Neutrophil (primary cell): ENCODE results near the gene SH3PXD2B.
"Not testable (repeated sequence)": the region's sequence is repeated elsewhere in the genome, so short reads cannot be mapped to it uniquely, and the experiment has no call there.

ENCODE experiments used
- H3K27ac ChIP-seq: fragments of 200-600 bp; sonication (generic); 2 replicates; pipeline ENCODE4 v1.5.1; 2016; ENCODE audit warnings: mild to moderate bottlenecking, moderate library complexity
- H3K27me3 ChIP-seq: fragments of 200-600 bp; sonication (generic); 2 replicates; pipeline ENCODE4 v1.6.0; 2016; ENCODE audit warnings: mild to moderate bottlenecking
- H3K36me3 ChIP-seq: fragments of 200-600 bp; sonication (generic); 2 replicates; pipeline ENCODE4 v1.5.1; 2017
- H3K4me1 ChIP-seq, 2 experiments: fragments of 200-600 bp in 1 of 2; sonication (generic) in 1 of 2; 1 replicate in 1 of 2; 2 replicates in 1 of 2; pipeline versions ENCODE4 v1.5.1 to v1.6.1; 2013 to 2016; ENCODE audit warnings: low read depth in 1 of 2, low read length in 1 of 2, mild to moderate bottlenecking in 1 of 2, moderate library complexity in 1 of 2; ENCODE audit not compliant: control insufficient read depth in 1 of 2, insufficient read depth in 1 of 2
- H3K4me3 ChIP-seq, 2 experiments: fragments of 200-600 bp in 1 of 2; sonication (generic) in 1 of 2; 1 replicate in 1 of 2; 2 replicates in 1 of 2; pipeline ENCODE4 v1.5.1; 2013 to 2016; ENCODE audit warnings: low read depth in 1 of 2, low read length in 1 of 2, mild to moderate bottlenecking in 1 of 2, moderate library complexity in 1 of 2
- H3K9me3 ChIP-seq: fragments of 200-600 bp; sonication (generic); 2 replicates; pipeline ENCODE4 v1.5.1; 2016
- TF ChIP-seq, protein P1 (sequence below): fragments of 200-600 bp; sonication (generic); IDR thresholded peaks from 2 replicates; pipeline ENCODE4 v1.5.1; 2016; ENCODE audit warnings: antibody characterized with exemption

Gene SH3PXD2B

DNA sequence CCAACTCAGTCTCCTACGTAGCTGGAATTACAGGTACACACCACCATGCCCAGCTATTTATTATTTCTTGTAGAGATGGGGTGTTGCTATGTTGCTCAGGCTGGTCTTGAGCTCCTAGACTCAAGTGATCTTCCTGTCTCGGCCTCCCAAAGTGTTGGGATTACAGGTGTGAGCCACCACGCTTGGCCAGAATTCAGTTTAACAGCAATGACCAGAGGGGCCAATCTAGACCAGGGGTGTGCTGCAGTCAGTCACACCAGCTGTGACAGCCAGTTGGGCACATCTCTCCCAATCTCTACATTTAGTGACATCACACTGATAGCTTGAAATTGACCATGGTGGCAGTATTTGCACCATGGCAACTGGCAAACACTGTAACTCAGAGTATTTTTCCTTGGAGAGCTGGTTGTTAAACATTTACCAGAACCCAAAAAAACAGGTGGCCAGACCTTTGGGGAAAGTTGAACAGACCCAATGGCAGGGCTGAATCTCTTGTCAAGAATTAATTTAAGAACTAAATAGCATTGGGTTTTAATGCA lies 103.0 kb downstream of the SH3PXD2B start:
- Histone ChIP-seq H3K9me3 (no peaks in the 10 kb centered on the region), H3K4me1 (peaks cover 5 to 7% of the 10 kb centered on the region in 2 experiments), H3K27ac (no peak overlapping the region), H3K27me3 (no peaks in the 10 kb centered on the region), H3K36me3 (no peaks in the 10 kb centered on the region), H3K4me3 (no peak overlapping the region)
- TF ChIP-seq, protein P1, sequence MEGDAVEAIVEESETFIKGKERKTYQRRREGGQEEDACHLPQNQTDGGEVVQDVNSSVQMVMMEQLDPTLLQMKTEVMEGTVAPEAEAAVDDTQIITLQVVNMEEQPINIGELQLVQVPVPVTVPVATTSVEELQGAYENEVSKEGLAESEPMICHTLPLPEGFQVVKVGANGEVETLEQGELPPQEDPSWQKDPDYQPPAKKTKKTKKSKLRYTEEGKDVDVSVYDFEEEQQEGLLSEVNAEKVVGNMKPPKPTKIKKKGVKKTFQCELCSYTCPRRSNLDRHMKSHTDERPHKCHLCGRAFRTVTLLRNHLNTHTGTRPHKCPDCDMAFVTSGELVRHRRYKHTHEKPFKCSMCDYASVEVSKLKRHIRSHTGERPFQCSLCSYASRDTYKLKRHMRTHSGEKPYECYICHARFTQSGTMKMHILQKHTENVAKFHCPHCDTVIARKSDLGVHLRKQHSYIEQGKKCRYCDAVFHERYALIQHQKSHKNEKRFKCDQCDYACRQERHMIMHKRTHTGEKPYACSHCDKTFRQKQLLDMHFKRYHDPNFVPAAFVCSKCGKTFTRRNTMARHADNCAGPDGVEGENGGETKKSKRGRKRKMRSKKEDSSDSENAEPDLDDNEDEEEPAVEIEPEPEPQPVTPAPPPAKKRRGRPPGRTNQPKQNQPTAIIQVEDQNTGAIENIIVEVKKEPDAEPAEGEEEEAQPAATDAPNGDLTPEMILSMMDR: no peak

DNA sequence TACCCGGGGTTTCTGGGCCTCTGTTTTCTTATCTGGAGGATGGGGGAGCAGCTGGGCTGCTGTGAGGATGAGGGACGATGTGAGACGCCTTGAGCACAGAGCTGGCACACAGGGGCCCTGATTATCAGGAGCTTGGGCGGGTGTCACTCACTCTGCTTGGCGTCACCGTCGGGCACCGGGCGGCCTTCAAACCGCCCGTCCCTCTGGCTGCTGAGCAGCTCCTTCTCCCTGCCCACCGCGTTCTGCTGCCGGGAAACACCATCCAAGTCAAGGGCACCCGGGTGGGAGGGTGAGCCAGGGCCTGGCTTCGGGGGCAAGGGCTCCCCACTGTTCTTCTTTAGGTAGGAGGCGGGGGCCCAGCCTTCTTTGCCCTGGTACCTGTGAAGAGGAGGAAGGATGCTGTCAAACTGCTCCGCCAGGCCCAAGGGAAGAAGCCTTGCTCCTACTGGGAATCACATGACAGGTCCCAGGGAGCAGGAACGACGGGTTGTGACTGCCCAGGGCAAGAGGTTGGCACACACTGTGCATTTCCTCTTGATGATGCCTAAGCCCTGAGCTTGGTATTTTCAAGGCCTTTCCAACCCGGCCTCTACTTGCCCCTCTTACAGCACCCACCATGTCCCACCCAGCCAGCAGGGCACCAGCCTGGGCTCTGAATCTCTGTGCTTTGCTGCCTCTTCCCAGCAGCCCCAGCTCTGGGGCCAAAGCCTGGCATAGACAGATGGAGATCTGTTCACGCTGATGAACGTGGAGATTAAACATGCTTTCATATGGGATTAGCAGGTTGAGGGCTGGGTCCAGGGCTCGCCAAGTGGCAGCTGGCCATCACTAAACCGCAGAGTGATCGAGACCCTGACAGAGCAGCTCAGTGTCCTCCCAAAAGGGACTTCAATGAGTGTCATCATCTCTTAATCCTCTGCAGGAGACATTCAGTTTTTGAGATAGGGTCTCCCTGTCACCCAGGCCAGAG lies 103.8 kb downstream of the SH3PXD2B start:
- no peaks in the 10 kb centered on the region for H3K36me3 ChIP-seq
- peaks cover 5 to 7% of the 10 kb centered on the region in 2 experiments for H3K4me1 ChIP-seq

DNA sequence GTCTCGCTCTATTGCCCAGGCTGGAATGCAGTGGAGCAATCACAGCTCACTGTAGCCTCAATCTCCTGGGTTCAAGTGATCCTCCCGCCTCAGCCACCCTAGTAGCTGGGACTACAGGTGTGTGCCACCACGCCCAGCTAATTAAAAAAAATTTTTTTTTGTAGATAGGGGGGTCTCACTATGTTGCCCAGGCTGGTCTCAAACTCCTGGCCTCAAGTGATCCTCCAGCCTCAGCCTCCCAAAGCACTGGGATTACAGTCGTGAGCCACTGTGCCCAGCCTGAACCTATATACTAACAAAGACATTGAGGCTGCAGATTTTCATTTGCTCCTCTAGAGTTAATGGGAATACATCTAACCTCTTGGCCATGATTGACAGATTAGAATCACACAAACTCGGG lies 105.6 kb downstream of the SH3PXD2B start:
- H3K4me1 ChIP-seq, H3K4me3 ChIP-seq, H3K27me3 ChIP-seq, H3K36me3 ChIP-seq, H3K27ac ChIP-seq, H3K9me3 ChIP-seq: not testable (repeated sequence)

More for the DNA sequence above, 103.8 kb downstream of the SH3PXD2B start:
- TF ChIP-seq, protein P1: no peak
- Histone ChIP-seq H3K27ac (no peak overlapping the region), H3K4me3 (no peak overlapping the region), H3K9me3 (no peaks in the 10 kb centered on the region), H3K27me3 (no peaks in the 10 kb centered on the region)

DNA sequence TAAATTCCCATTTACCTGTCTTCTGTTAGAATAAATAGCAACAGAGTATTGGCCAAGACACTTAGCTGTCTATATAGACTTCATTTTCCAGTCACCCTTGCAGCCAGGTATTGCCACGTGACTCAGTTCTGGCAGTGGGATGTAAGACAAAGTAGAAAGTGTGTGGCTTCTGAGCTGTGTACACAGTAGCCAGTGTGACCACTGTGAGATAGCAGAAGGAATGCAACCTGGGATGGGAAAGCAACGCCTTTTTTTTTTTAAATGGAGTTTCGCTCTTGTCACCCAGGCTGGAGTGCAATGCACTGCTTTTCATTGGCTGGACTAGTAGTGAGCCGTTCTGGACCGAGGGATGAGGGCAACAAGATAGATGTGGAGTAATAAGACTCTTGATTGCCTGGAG lies 106.2 kb downstream of the SH3PXD2B start:
- H3K4me3 ChIP-seq: no peak overlapping the region
- TF ChIP-seq, protein P1: no peak
- no peaks in the 10 kb centered on the region for H3K36me3 ChIP-seq
- H3K27ac ChIP-seq: no peak overlapping the region
- no peaks in the 10 kb centered on the region for H3K27me3 ChIP-seq
- H3K9me3 ChIP-seq: no peaks in the 10 kb centered on the region
- H3K4me1 ChIP-seq: peaks cover 2 to 4% of the 10 kb centered on the region in 2 experiments

DNA sequence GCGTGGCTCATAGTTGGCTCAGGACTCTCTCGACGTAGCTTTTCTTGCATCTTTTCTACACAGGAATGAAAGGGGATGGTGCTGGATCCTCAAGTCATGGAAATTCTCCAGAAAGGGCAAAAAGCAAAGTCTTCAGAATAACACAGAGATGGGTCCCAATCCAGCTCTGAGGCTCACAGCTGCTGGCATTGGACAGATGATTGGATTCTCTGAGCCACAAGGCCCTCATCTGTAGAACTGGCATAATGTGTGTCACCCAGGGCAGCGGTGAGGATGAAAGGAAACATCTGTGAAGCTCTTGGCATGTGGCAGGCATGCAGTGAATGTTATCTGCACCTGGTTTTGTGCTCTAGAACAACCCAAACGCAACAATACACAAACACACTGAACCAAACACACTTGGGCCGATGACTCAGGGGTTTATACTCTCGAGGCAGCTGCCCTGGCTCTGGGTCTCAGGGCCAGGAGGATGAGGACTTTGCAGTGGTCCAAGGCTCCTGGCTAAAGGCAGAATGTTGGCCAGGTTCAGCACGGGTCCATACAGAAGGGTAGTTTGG lies 106.8 kb downstream of the SH3PXD2B start:
- Histone ChIP-seq H3K4me1 (no peaks in the 10 kb centered on the region), H3K27ac (no peak overlapping the region), H3K4me3 (no peak overlapping the region), H3K36me3 (no peaks in the 10 kb centered on the region), H3K9me3 (no peaks in the 10 kb centered on the region), H3K27me3 (no peaks in the 10 kb centered on the region)
- TF ChIP-seq, protein P1: no peak

DNA sequence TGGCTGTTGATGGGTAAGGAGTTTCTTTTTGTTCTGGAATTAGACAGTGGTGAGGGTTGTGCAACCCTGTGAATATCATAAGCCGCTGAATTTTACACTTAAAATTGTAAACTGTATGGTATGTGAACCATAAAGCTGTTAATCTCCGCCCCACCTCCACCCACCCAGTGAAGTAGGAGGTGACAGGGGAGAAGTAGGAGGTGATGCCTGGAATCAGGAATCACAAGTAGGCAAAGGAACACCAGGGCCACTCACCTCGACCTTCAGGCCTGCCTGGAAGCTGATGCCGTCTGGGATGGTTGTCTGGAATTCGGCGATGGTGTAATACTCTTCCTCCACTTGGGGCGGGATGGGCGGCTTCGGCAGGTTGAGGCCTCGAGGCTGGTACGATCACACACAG lies 108.4 kb downstream of the SH3PXD2B start:
- Histone ChIP-seq H3K27me3 (no peaks in the 10 kb centered on the region), H3K9me3 (no peaks in the 10 kb centered on the region), H3K4me1 (no peaks in the 10 kb centered on the region), H3K36me3 (no peaks in the 10 kb centered on the region), H3K4me3 (no peak overlapping the region), H3K27ac (no peak overlapping the region)
- TF ChIP-seq, protein P1: no peak
